Retinal pigment epithelial cell (primary cell): ENCODE data around the gene DLG1.

Experiments
- DNase-seq: peaks from one replicate; pipeline ENCODE4 v3.0.0-alpha.2; 2010; ENCODE audit warnings: low read depth
- H3K4me3 ChIP-seq: 2 replicates; pipeline ENCODE4 v1.5.1; 2011; ENCODE audit warnings: mild to moderate bottlenecking, low read length, control low read depth, moderate library complexity
- CTCF ChIP-seq: conservative IDR thresholded peaks from 2 replicates; pipeline ENCODE4 v1.5.1; 2011; ENCODE audit warnings: low read depth, low read length, control low read depth, inconsistent platforms

The DLG1 gene

DNA sequence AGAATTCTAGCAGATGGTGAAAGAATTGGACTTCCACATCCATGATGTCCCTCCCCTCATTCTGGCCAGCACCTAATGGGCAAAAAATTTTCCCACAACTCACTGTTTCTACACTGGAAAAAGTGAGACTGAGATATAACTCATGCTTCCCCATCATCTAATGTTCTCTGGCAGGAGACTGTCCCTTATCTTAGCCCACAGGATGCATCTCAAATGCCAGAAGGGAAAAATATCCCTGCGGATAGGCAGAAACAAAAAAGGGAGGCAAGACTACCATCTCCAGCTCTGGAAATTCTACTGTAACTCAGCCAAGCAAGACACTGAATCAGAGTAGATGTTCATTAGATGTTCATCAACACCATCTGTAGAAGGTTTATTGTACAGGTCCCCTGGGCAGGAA, 58.6 kb downstream of the DLG1 start:
- no peak overlapping the region for H3K4me3 ChIP-seq
- TF ChIP-seq CTCF, result no peak
- no peak for DNase-seq

DNA sequence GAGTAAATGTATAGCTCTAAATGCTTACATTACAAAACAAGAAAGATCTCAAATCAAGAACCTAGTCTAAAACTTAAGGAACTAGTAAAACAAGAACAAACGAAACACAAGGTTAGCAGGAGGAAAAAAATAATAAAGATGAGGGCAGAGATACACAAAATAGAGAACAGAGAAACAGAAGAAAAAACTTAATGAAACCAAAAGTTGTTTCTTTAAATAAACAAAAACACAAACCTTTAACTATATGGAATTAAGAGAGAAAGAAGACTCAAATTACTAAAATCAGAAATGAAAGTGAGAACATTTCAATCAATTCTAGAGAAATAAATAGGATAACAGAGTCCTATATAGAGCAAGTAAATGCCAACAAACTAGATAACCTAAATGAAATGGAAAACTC, 59.6 kb downstream of the DLG1 start:
- no peak for DNase-seq
- H3K4me3 ChIP-seq, result no peak overlapping the region
- TF ChIP-seq CTCF, result no peak

GRCh38 chr3:197237897-197238296, 60.5 kb downstream of the DLG1 start:
- no peak for TF ChIP-seq CTCF
- H3K4me3 ChIP-seq, result no peak overlapping the region
- no peak for DNase-seq

- no peak for TF ChIP-seq CTCF
- no peak for DNase-seq
Observed at GRCh38 chr3:197236362-197236761, 62.0 kb downstream of the DLG1 start.

GRCh38 chr3:197234947-197235914, 63.2 kb downstream of the DLG1 start:
- DNase-seq, result no peak
- H3K4me3 ChIP-seq, result no peak overlapping the region
- TF ChIP-seq CTCF, result no peak

More at GRCh38 chr3:197236362-197236761, 62.0 kb downstream of the DLG1 start:
- no peak overlapping the region for H3K4me3 ChIP-seq

DNA sequence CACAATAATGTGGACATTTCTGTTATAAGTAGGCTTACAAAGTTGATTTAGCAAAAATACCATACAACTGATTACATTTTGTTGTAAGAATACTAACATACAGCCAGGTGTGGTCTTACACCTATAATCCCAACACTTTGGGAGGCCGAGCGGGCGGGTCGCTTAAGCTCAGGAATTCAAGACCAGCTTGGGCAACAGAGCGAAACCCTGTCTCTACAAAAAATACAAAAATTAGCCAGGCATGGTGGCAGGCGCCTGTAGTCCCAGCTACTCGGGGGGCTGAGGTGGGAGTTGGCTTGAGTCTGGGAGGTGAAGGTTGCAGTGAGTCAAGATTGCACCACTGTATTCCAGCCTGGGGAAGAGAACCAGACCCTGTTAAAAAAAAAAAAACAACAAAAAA, 67.1 kb downstream of the DLG1 start:
- TF ChIP-seq CTCF, result no peak
- H3K4me3 ChIP-seq, result no peak overlapping the region
- DNase-seq, result no peak

GRCh38 chr3:197229836-197230235, 68.6 kb downstream of the DLG1 start:
- no peak overlapping the region for H3K4me3 ChIP-seq
- no peak for TF ChIP-seq CTCF
- no peak for DNase-seq
